Memory B cell (primary cell): ENCODE measurements around the gene LPP.
A peak's percentile ranks its signal among the peaks of the same experiment; 100 is the strongest.

ENCODE experiments used
- ATAC-seq: fragments of 150-1000 bp; cut with Tn5 transposase; 2 replicates; pipeline ENCODE4 v1.10.0; 2021; ENCODE audit warnings: low read depth, mild to moderate bottlenecking, moderate library complexity
- DNase-seq, 2 donors: peaks; one replicate each; pipeline ENCODE4 v3.0.0; 2022; ENCODE audit warnings: low spot score in 2 of 2
- H3K27ac Mint-ChIP-seq: one replicate; pipeline ENCODE4 v1.8.0; 2022; ENCODE audit warnings: mild to moderate bottlenecking, moderate library complexity, mixed read lengths
- H3K27me3 Mint-ChIP-seq: one replicate; pipeline ENCODE4 v1.8.0; 2022; ENCODE audit warnings: mixed read lengths
- H3K36me3 Mint-ChIP-seq: one replicate; pipeline ENCODE4 v1.8.0; 2022; ENCODE audit warnings: mild to moderate bottlenecking, mixed read lengths
- H3K4me1 Mint-ChIP-seq: one replicate; pipeline ENCODE4 v1.8.0; 2022; ENCODE audit warnings: mixed read lengths
- H3K4me3 Mint-ChIP-seq: one replicate; pipeline ENCODE4 v1.8.0; 2022; ENCODE audit warnings: mild to moderate bottlenecking, moderate library complexity, mixed read lengths
- H3K9me3 Mint-ChIP-seq: one replicate; pipeline ENCODE4 v1.8.0; 2022; ENCODE audit warnings: mixed read lengths

LPP gene

GRCh38 chr3:188271226-188271914 lies 117.4 kb downstream of the LPP start:
- Mint-ChIP-seq H3K4me1 (peaks cover 26% of the 10 kb centered on the region), H3K27ac (peak overlapping the region; percentile 18), H3K27me3 (no peaks in the 10 kb centered on the region), H3K9me3 (no peaks in the 10 kb centered on the region), H3K4me3 (peak overlapping the region; percentile 64), H3K36me3 (peaks cover 5% of the 10 kb centered on the region)
- ATAC-seq (no peak), DNase-seq (no peak)

GRCh38 chr3:188272481-188273372 lies 118.8 kb downstream of the LPP start:
- peaks cover 8% of the 10 kb centered on the region for H3K36me3 Mint-ChIP-seq
- ATAC-seq: no peak
- no peak overlapping the region for H3K27ac Mint-ChIP-seq
- no peaks in the 10 kb centered on the region for H3K9me3 Mint-ChIP-seq
- no peak overlapping the region for H3K4me3 Mint-ChIP-seq
- H3K4me1 Mint-ChIP-seq: peaks cover 29% of the 10 kb centered on the region
- H3K27me3 Mint-ChIP-seq: no peaks in the 10 kb centered on the region
- DNase-seq: no peak

- ATAC-seq (no peak), DNase-seq (no peak)
- Mint-ChIP-seq H3K27me3 (no peaks in the 10 kb centered on the region), H3K4me3 (no peak overlapping the region), H3K27ac (no peak overlapping the region), H3K36me3 (peaks cover 15% of the 10 kb centered on the region), H3K4me1 (peaks cover 33% of the 10 kb centered on the region), H3K9me3 (no peaks in the 10 kb centered on the region)
Observed at GRCh38 chr3:188274249-188274915, 120.4 kb downstream of the LPP start.

GRCh38 chr3:188276375-188276774 lies 122.4 kb downstream of the LPP start:
- no peak for ATAC-seq
- Mint-ChIP-seq H3K27ac (no peak overlapping the region), H3K4me1 (peaks cover 19% of the 10 kb centered on the region)

GRCh38 chr3:188278717-188279324 lies 124.9 kb downstream of the LPP start:
- H3K4me1 Mint-ChIP-seq: peaks cover 21% of the 10 kb centered on the region
- ATAC-seq: no peak

More at GRCh38 chr3:188276375-188276774, 122.4 kb downstream of the LPP start:
- no peaks in the 10 kb centered on the region for H3K27me3 Mint-ChIP-seq
- peaks cover 13% of the 10 kb centered on the region for H3K36me3 Mint-ChIP-seq
- no peak for DNase-seq
- no peaks in the 10 kb centered on the region for H3K9me3 Mint-ChIP-seq
- no peak overlapping the region for H3K4me3 Mint-ChIP-seq

GRCh38 chr3:188279502-188280335 lies 125.8 kb downstream of the LPP start:
- Mint-ChIP-seq H3K27me3 (no peaks in the 10 kb centered on the region), H3K27ac (no peak overlapping the region), H3K9me3 (no peaks in the 10 kb centered on the region), H3K4me3 (no peak overlapping the region), H3K4me1 (peaks cover 27% of the 10 kb centered on the region), H3K36me3 (peaks cover 13% of the 10 kb centered on the region)
- no peak for DNase-seq
- ATAC-seq: no peak

More at GRCh38 chr3:188278717-188279324, 124.9 kb downstream of the LPP start:
- no peaks in the 10 kb centered on the region for H3K9me3 Mint-ChIP-seq
- DNase-seq: no peak
- H3K27me3 Mint-ChIP-seq: no peaks in the 10 kb centered on the region
- H3K36me3 Mint-ChIP-seq: peaks cover 13% of the 10 kb centered on the region
- H3K4me3 Mint-ChIP-seq: no peak overlapping the region
- no peak overlapping the region for H3K27ac Mint-ChIP-seq

GRCh38 chr3:188280627-188281026 lies 126.7 kb downstream of the LPP start:
- Mint-ChIP-seq H3K9me3 (no peaks in the 10 kb centered on the region), H3K4me3 (no peak overlapping the region), H3K4me1 (peaks cover 34% of the 10 kb centered on the region), H3K27ac (no peak overlapping the region), H3K36me3 (peaks cover 13% of the 10 kb centered on the region), H3K27me3 (no peaks in the 10 kb centered on the region)
- ATAC-seq: no peak
- no peak for DNase-seq

GRCh38 chr3:188282871-188283270 lies 128.9 kb downstream of the LPP start:
- no peak overlapping the region for H3K4me3 Mint-ChIP-seq
- H3K27me3 Mint-ChIP-seq: no peaks in the 10 kb centered on the region
- peaks cover 6% of the 10 kb centered on the region for H3K36me3 Mint-ChIP-seq

GRCh38 chr3:188283347-188283746 lies 129.4 kb downstream of the LPP start:
- DNase-seq (no peak), ATAC-seq (no peak)
- Mint-ChIP-seq H3K27ac (no peak overlapping the region), H3K36me3 (peaks cover 1% of the 10 kb centered on the region), H3K4me3 (no peak overlapping the region), H3K9me3 (no peaks in the 10 kb centered on the region), H3K27me3 (no peaks in the 10 kb centered on the region), H3K4me1 (peaks cover 29% of the 10 kb centered on the region)

More at GRCh38 chr3:188282871-188283270, 128.9 kb downstream of the LPP start:
- DNase-seq: no peak
- no peaks in the 10 kb centered on the region for H3K9me3 Mint-ChIP-seq
- ATAC-seq: no peak
- H3K27ac Mint-ChIP-seq: peak overlapping the region; percentile 42
- H3K4me1 Mint-ChIP-seq: peaks cover 32% of the 10 kb centered on the region

- Mint-ChIP-seq H3K27ac (peak overlapping the region; percentile 63), H3K36me3 (peaks cover 3% of the 10 kb centered on the region), H3K9me3 (no peaks in the 10 kb centered on the region), H3K4me1 (peaks cover 31% of the 10 kb centered on the region), H3K27me3 (no peaks in the 10 kb centered on the region), H3K4me3 (no peak overlapping the region)
- no peak for DNase-seq
- peak; percentile 38 for ATAC-seq
Observed at GRCh38 chr3:188284455-188285212, 130.7 kb downstream of the LPP start.

GRCh38 chr3:188286087-188286513 lies 132.1 kb downstream of the LPP start:
- no peak for DNase-seq
- no peak for ATAC-seq
- H3K27me3 Mint-ChIP-seq: no peaks in the 10 kb centered on the region
- H3K27ac Mint-ChIP-seq: peak overlapping the region; percentile 63
- H3K4me3 Mint-ChIP-seq: no peak overlapping the region
- peaks cover 13% of the 10 kb centered on the region for H3K36me3 Mint-ChIP-seq
- H3K4me1 Mint-ChIP-seq: peaks cover 31% of the 10 kb centered on the region
- no peaks in the 10 kb centered on the region for H3K9me3 Mint-ChIP-seq

- ATAC-seq: no peak
- Mint-ChIP-seq H3K4me1 (peaks cover 33% of the 10 kb centered on the region), H3K36me3 (peaks cover 17% of the 10 kb centered on the region), H3K27ac (no peak overlapping the region), H3K9me3 (no peaks in the 10 kb centered on the region), H3K27me3 (no peaks in the 10 kb centered on the region), H3K4me3 (no peak overlapping the region)
- no peak for DNase-seq
Observed at GRCh38 chr3:188287339-188287738, 133.4 kb downstream of the LPP start.
